ENCODE data around the gene KRTAP5-3.

DNA sequence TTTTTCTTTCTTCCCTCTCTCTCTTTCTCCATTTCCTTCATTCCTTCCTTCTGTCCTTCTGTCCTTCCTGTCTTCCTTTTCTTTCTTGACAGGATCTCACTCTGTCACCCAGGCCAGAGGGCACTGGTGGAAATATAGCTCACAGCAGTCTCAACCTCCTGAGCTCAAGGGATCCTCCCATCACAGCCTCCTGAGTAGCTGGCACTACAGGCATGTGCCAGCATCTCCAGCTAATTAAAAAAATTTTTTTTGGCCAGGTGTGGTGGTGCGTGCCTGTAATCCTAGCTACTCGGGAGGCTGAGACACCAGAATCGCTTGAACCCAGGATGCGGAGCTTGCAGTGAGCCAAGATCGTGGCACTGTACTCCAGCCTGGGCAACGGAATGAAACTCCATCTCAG is 31.4 kb downstream of the KRTAP5-3 start:
- no peak for TF ChIP-seq POLR2A (IDR thresholded peaks at IDR 0.05)
- no peak for TF ChIP-seq POLR2AphosphoS5 (IDR thresholded peaks at IDR 0.05)
